ENCODE measurements around the gene VWC2. TPM values are rescaled to one million over a fixed set of nuclear protein-coding genes. Genes with fewer than 3 reads are reported as not detected.

Gene VWC2
- total RNA-seq, 1 donor from 2014 or later = 9.3 TPM

DNA sequence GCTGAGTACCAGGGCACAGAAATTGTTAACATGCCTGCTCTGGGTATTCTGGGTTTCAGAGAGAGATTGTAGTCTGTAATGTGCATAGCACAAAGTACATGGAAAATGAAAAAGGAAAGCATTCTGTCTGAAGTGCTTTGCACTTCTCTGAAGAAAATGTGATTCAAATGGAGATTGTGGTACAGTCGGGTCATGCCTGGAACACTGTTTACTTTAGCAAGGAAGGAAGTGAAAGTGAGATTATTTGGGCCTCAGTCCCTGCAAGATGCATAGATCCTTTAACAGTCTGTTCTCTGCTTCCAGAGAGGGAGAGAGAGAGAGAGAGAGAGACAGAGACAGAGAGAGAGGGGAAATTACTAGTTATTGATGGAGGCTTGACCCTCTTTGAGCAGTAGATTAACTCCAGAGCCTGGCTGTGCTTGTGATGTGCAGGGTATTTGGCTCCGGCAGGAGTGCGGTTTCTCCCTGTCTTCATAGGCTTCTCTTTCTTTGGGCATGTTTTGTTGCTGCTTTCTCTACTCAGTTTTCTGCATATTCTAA is 5.4 kb downstream of the VWC2 start:
- ATAC-seq (no peak), DNase-seq (no peak)
- intact Hi-C loops (cut with micrococcal nuclease) = loop anchor here (10.0 kb wide), 1 partner anchor 134 kb away; no protein-coding TSS in a partner anchor

DNA sequence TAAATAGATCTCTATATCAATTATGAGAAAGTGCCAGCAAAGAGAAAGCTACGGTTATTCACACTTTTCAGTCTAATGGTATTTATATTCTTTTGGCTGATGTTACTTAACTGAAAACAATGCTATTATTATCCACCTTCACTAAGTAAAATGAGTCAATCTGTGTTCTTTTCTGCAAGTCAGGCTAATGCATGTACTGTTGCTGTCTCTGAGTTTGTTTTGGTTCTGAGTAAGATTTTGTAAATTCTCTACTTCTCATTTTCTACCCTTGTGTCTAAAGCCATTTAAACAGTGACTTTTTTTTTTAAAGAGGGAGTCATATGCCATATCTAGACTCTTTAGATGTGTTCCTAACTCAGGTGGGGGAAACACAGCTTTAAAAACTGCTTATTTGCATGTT is 7.5 kb downstream of the VWC2 start:
- DNase-seq (no peak), ATAC-seq (no peak)
- intact Hi-C loops (cut with micrococcal nuclease) = no loop called here

DNA sequence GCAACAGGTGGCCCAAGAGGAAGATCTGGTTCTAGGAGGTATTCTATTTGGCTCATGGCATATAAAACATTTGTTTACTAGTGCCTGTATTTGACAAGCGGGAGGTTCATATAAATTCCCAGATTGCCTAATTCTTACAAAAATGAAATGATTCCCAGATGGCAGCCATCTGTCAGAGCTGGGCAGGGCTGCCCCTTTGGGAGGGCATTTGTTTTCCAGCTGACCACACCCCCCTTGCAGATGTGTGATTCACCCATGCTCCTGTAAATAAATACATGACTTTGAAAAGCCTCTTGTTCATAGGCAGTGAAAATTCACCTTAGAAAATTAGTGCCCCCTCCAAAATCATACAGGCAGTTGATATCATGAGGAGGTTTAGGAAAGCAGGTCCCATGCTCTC is 8.6 kb downstream of the VWC2 start:
- intact Hi-C loops (cut with micrococcal nuclease) = no loop called here
- ATAC-seq (no peak), DNase-seq (no peak)

DNA sequence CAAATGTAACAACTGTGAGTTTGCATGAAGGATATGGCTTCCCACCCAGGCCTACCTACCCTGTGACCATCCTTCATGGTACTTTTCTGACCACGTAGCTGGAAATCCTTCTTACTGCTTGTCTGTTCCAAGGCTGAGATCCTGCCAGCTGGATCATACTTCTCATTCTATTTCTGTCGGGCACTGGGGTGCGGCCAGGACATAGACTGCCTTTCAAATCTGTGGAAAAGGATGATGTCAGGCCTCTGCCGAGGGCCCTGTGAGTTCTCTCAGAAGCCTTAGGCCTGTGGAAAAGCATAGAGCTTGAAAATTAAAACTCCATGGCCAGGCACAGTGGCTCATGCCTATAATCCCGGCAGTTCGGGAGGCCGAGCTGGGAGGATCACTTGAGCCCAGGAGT is 10.0 kb downstream of the VWC2 start:
- ATAC-seq (peak; percentile 96), DNase-seq (peak; percentile 83)
- intact Hi-C loops (cut with micrococcal nuclease) = no loop called here

DNA sequence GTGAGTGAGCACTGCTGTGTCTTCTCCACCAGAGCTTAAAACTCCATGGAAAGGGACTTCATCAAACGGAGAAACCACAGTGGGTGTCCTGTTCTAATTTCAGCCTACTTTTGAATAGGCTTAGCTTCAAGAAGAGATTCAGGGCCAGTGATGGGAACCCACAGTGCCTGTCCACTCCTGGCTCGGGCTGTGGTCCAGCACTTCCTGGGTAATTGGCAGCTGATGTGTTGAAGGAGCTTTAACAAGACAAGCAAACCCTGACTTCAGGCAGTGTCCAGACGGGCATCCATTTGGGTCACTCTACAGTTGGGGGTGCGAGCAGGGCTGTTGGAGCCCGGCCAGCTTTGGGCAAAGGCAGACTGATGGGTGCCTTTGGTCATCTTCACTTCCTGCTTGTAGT is 14.5 kb downstream of the VWC2 start:
- peak; percentile 32 for ATAC-seq
- intact Hi-C loops (cut with micrococcal nuclease) = no loop called here
- DNase-seq = peak; percentile 56

DNA sequence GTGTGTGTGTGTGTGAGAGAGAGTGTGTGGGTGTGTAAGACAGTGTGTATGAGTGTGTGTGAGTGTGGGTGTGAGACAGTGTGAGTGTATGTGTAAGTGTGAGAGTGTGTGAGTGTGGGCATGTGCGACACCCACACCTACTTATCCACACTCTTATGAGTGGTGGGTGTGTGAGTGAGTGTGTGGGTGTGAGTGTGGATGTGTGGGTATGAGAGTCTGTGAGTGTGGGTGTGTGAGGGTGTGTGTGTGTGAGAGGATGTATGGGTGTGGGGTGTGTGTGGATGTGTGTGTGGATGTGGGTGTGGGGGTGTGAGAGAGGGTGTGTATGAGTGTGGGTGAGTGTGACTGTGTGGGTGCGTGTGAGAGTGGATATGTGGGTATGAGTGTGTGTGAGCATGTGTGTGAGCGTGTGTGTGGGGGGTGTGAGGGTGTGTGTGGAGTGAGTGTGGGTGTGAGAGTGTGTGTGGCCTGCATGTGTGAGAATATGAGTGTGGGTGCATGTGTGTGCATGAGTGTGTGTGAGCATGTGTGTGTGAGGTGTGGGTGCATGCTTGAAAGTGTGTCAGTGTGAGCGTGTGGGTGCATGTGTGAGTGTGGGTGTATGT is 15.1 kb downstream of the VWC2 start:
- ATAC-seq (no peak), DNase-seq (no peak)
- intact Hi-C loops (cut with micrococcal nuclease) = no loop called here

DNA sequence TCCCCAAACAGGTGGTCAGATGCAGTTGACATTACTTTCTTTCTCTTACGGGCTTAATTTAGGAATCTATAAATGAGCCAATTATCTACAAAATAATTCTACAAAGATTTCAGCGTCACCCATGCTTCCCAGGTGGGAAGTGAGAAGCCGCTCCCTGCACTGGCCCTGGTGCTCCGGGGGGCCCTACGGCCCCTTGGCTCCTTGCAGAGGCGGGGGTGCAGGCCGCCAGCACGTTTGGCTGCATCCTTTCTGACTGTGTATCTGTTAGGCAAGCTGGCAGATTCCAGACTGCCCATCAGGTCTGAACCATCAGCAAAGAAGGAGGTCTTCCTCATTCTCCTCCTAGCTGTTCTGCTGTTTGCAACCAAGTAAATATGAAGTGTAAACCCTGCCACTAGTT is 16.3 kb downstream of the VWC2 start:
- DNase-seq = no peak
- ATAC-seq = no peak
- intact Hi-C loops (cut with micrococcal nuclease) = no loop called here

DNA sequence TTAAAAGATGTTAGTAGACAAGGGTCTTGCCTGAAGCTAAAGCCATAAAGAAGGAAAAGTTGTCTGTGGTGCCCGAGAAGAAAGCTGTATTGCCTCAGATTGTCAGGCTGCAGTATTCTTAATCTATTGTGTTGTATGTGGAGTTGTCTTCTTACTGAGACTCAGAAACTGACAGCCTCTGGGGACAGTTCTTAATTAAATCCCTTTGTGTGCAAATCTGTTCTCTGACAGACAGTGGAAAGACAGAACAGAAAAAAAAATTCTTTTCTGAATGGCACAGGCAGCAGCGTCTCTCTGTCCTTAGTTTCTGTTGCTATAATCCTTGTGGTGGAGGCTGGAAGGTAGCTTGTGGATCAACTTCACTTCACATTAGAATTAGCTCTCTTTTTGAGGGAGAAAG is 16.8 kb downstream of the VWC2 start:
- ATAC-seq (peak; percentile 5), DNase-seq (no peak)
- intact Hi-C loops (cut with micrococcal nuclease) = no loop called here

DNA sequence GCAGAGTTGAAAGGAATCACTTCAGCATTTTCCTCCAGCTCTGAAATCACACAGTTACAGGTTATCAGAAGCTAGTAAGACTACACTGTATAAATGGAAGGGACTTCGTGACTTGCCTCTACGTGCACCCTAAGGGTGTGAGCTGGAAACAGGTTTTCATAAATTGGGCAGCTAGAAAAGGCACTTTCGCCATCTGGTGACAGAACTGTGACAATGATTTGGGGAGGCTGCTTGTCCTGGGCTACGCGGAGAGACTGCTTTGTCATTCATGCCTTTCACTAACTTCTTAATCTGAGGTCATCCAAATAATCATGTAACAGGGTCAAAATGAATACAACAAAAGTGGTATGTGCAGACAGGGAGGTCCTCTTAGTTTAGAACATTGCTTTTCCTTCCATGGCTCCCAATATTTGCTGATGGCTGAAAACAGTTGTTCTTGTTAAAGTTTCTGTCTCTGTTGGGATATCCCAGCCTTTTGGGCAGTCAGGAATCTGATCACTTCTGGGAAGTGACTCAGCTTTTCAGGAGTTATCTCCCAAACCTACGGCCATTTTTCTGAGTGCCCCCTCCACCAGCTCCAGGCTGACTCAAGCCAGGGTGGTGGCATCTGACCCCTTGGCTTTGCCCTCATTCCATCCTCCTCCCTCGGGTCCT is 17.8 kb downstream of the VWC2 start:
- intact Hi-C loops (cut with micrococcal nuclease) = loop anchor here (1.0 kb wide), 1 partner anchor 311 kb away; no protein-coding TSS in a partner anchor
- ATAC-seq (peak; percentile 84), DNase-seq (no peak)

DNA sequence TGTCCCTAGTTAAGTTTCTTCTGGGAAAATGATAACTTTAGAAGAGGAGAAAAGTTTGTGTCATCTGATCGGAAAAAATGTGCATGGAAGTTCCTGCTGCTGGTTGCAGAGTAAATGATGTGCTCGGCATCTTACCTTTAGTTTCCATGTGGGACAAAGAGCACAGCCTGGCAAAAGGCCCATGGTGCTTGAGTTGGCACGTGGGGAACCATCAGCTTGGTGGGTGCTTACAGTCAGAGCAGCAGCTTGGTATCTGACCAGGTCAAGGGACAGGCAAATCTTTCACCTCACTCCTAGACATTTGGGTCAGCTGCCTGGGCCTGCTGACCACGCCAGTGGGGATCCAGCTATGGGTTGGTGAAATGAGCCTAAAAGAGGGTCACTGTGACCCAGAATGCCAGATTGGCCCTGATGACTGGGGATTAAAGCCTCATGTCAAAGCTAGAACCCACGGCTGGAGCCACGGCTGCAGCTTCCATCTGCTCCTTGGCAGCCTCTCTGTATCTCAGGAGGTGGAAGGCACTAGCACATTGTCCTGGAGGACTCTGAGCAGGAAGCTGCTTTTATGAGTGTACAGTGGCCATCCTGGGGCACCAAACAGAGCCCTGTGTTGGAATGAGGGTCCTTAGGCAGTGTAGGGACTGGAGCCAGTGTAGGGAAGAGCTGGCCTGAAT is 24.7 kb downstream of the VWC2 start:
- peak; percentile 69 for ATAC-seq
- intact Hi-C loops (cut with micrococcal nuclease) = no loop called here
- DNase-seq = peak; percentile 58

DNA sequence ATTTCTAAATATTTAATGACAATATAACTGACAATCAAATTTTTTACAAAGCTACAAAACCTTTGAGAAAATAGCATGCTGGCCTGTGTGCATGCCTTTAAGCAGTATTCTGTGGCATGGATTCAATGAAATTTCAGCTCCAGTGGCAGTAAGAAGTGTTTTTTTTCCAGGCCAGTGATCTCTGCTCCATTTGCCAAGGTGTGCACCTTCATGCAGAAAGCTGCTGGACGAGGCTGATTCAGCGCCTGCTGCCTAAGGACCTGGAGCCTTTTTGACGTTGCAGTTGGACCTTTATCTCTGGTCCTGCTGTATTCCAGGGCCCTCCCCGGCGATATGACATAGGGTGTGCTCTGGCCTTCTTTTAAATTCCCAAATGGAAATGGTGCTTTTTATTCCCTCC is 26.6 kb downstream of the VWC2 start:
- DNase-seq (no peak), ATAC-seq (no peak)
- intact Hi-C loops (cut with micrococcal nuclease) = no loop called here

DNA sequence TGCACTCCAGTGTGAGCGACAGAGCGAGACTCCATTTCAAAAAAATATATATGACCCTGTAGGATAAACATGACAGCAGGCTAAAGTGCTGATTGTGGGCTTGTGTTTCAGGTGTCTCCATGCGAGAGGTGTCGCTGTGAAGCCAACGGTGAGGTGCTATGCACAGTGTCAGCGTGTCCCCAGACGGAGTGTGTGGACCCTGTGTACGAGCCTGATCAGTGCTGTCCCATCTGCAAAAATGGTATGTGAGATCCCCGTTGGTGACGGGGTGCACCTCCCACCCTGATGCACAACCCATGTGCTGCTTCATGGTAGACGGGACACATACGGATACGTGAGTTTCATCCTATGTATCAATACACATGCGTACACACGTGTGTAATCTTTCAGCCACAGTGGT is 29.2 kb downstream of the VWC2 start:
- no peak for DNase-seq
- intact Hi-C loops (cut with micrococcal nuclease) = no loop called here
- ATAC-seq = no peak

DNA sequence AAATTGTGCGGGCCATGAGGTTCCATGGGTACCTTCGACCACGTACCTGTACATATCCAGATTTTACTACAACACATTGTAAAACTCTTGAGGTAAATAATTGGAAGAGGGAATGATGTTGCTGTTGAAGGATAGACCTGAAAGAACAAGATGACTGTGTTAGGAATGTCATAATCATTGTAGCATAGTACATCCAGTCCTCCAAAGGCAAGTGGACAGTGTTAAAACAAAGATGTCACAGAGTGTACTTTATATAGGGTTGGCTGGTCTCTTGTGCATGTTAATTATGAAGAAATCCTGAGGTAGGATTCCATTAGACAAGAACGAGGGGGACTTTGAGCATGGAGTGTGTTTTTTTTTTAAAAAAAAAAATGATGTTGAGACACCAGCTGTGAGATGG is 30.4 kb downstream of the VWC2 start:
- DNase-seq = no peak
- peak; percentile 85 for ATAC-seq
- intact Hi-C loops (cut with micrococcal nuclease) = no loop called here

DNA sequence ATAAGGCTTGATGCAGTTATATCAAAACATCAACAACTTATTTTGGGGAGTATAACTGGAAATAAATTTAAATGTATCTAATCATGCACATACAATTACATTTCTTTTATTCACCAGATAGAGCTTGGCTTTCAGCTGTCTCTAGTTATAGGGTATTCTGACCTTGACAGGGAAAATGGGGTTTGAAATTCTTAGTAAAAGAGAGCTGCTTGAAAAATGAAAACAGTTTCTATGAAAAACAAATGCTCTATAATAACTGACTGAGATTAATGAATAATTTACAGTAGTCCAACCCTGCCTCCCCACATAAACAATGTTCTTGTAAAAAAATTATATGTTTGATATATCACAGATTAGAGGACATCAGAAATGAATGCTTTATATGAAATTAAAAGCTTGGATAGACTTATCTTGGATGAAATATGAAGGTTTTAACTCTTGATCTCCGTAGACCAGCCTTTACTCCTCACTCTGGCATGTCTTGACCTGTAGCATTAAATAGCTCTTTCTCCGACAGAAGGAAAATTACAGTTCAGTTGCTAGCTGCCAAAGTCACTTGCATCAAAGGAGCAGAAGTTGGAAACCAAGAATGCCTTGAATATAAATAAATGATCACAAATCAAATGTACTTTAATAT is 32.1 kb downstream of the VWC2 start:
- intact Hi-C loops (cut with micrococcal nuclease) = no loop called here
- DNase-seq = no peak
- ATAC-seq = no peak

DNA sequence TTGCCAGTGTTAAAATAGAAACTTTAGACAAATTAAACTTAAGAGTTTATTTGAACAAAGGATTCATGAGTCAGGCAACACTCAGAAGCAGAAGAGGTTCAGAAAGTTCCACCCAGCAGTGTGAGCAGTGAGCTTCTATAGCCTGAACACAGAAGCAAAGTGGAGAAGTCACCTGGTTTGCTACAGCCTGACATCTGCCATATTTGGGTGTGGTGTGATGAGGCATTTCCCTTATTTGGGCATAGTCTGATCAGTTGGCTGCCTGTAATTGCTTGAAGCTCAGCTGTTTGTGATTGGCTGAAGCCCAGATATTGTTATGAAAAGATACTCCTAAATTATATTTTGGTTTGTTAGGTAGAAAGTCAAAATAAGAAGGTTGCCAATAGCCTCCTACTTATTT is 39.1 kb downstream of the VWC2 start:
- ATAC-seq = no peak
- intact Hi-C loops (cut with micrococcal nuclease) = no loop called here
- DNase-seq = no peak

DNA sequence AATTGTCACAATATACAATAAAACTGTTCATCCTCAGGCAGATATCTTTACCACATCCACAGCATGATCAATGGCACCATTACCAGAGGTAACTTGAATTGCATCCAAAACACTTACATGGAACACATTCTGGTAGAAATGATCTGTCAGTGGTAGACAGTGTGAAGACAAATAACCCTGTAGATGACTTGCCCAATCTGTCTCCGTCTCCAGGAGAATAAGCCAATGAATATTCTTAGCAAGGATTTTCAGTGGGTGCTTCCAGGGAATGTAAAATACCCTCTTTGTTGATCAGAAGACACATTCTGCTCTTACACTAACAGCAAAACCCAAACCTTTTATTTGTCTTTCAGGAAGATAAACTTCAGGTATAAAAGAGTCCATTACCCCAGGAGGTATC is 43.8 kb downstream of the VWC2 start:
- DNase-seq = no peak
- ATAC-seq = peak; percentile 67
- intact Hi-C loops (cut with micrococcal nuclease) = no loop called here

DNA sequence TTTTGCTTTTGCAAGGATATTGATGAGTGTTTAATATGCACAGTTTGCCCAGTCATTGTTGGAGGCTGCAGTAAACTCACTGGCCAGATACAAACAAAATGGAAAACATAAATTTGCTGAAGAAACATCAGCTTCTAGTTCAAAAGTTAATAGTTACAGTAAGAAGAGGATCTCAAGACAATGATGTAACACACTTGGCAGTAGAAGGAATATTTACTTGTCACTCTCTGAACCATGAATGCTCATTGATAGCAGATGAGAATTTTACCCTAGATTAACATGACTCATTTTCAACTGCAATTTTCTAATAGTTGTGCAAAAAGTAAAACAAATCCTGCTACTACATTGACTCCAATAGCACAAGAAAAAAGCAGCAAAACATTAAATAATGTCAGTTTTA is 47.7 kb downstream of the VWC2 start:
- no peak for DNase-seq
- intact Hi-C loops (cut with micrococcal nuclease) = no loop called here
- ATAC-seq = no peak

DNA sequence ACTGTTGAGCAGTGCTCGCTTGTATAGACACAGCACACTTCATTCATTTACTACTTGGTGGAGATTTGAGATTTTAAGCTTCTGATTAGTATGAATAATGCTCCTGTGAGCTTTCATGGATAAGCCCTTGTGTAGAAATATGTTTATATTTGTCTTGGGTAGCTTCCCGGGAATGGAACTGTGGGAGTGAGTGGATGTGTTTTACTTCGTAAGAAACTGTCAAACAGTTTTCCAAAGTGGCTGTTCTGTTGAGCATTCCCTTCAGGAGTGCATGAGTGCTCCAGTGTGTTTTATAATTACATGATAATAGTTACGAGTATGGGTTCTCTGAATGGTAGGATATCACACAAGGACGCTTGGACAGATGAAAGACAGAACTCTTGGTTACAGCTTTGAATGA is 49.4 kb downstream of the VWC2 start:
- peak; percentile 70 for ATAC-seq
- DNase-seq = no peak
- intact Hi-C loops (cut with micrococcal nuclease) = no loop called here

DNA sequence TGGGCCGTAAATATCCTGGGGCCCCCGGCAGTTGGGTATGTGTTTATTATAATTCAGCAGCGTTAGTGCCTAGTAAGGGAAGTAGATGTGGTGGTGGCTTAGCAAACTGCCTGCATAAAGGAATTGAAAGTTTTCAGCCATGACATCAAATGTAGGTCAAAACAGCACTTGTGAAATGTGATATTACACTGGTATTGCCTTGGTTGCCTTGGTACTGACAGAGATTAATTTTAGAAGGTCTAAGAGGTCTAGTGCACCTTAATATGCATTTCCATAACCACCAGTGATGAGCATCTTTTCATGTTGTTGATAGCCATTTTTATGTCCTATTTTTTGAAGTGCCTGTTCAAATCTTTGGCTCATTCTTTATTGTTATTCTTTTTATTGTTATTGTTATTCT is 50.1 kb downstream of the VWC2 start:
- DNase-seq = no peak
- intact Hi-C loops (cut with micrococcal nuclease) = no loop called here
- ATAC-seq = peak; percentile 48

Measured in left ventricle myocardium superior (tissue), 1 donor.